Neural crest cell (in vitro differentiated cells): ENCODE measurements around the gene HNRNPD. TPM values are rescaled to one million over a fixed set of nuclear protein-coding genes. Genes with fewer than 3 reads are reported as not detected.
"Not testable (repeated sequence)": the region's sequence is repeated elsewhere in the genome, so short reads cannot be mapped to it uniquely, and the experiment has no call there.

ENCODE experiments used
- DNase-seq: peaks from one replicate; pipeline ENCODE4 v3.0.0; 2021; ENCODE audit warnings: low read depth, mixed read lengths, low spot score
- H3K27ac Mint-ChIP-seq: one replicate; pipeline ENCODE4 v1.8.0; 2021; ENCODE audit warnings: mild to moderate bottlenecking, mixed read lengths; ENCODE audit not compliant: unreplicated experiment
- H3K27me3 Mint-ChIP-seq: 2 replicates; pipeline ENCODE4 v1.8.0; 2021; ENCODE audit warnings: low read depth, mild to moderate bottlenecking, mixed read lengths
- H3K36me3 Mint-ChIP-seq: 2 replicates; pipeline ENCODE4 v1.8.0; 2021; ENCODE audit warnings: low read depth, mild to moderate bottlenecking, mixed read lengths
- H3K4me1 Mint-ChIP-seq: 2 replicates; pipeline ENCODE4 v1.8.0; 2021; ENCODE audit warnings: mixed read lengths
- H3K4me3 Mint-ChIP-seq: one replicate; pipeline ENCODE4 v1.8.0; 2021; ENCODE audit warnings: mild to moderate bottlenecking, mixed read lengths
- H3K9me3 Mint-ChIP-seq: 2 replicates; pipeline ENCODE4 v1.8.0; 2021; ENCODE audit warnings: mixed read lengths
- total RNA-seq: library from RNA; stranded (reverse); gene quantifications from 2 replicates; pipeline ENCODE4 v1.2.1, GENCODE V29; 2021
- TF ChIP-seq, protein P1 (sequence below): fragments of 200-600 bp; sonication (generic); conservative IDR thresholded peaks from 2 replicates; pipeline ENCODE4 v1.5.0; 2021; ENCODE audit warnings: antibody characterized with exemption, mild to moderate bottlenecking

HNRNPD gene
- total RNA-seq, 1 donor from 2014 or later = 610 TPM

DNA sequence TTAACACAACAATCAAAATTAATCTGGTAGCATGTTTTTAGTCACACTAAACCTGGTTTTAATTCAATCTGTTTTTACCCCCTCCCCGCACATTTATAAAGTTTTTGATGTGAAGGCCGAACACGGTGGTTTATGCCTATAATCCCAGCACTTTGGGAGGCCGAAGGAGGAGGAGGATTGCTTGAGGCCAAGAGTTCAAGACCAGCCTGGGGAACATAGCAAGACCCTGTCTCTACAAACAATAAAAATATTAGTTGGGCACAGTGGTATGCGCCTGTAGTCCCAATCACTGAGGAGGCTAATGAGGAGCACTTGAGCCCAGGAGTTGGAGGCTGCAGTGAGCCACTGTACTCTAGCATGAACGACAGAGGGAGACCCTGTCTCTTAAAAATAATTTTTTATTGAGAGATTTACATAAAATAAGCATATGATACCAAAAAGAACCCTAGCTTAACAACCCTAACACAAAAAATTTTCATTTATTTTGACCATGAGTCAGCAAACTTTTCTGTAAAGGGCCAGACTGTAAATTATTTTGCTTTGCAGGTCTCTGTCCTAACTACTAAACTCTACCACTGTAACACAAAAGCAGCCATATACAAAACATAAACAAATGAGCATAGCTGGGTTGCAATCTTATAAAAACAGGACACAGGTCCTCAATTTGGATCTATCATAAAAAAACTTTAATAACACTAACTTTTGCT, 21.5 kb downstream of the HNRNPD start:
- TF ChIP-seq, protein P1, sequence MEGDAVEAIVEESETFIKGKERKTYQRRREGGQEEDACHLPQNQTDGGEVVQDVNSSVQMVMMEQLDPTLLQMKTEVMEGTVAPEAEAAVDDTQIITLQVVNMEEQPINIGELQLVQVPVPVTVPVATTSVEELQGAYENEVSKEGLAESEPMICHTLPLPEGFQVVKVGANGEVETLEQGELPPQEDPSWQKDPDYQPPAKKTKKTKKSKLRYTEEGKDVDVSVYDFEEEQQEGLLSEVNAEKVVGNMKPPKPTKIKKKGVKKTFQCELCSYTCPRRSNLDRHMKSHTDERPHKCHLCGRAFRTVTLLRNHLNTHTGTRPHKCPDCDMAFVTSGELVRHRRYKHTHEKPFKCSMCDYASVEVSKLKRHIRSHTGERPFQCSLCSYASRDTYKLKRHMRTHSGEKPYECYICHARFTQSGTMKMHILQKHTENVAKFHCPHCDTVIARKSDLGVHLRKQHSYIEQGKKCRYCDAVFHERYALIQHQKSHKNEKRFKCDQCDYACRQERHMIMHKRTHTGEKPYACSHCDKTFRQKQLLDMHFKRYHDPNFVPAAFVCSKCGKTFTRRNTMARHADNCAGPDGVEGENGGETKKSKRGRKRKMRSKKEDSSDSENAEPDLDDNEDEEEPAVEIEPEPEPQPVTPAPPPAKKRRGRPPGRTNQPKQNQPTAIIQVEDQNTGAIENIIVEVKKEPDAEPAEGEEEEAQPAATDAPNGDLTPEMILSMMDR = no peak
- H3K36me3 Mint-ChIP-seq = peaks cover 33% of the 10 kb centered on the region
- H3K27ac Mint-ChIP-seq = no peak overlapping the region

DNA sequence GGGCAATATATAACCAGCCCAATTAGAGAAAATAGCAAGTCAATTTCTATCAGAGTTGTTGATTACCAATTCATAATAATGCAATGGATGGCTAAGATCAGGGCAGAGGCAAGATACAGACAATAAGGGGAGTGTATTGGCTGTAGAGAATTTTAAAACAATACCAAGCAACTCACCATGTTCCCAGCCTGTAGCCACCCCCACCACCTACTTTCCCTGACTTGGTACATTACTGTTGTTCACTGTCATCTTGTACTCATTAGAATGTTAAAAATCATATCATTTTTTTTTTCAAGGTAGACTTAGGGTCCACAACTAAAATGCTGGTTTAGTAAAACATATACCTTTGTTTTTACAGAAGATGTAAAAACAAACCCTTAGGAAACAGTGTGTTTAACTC, 27.7 kb downstream of the HNRNPD start:
- H3K9me3 Mint-ChIP-seq = no peaks in the 10 kb centered on the region
- H3K27me3 Mint-ChIP-seq = peaks cover 2% of the 10 kb centered on the region
- peaks cover 5% of the 10 kb centered on the region for H3K4me1 Mint-ChIP-seq
- H3K36me3 Mint-ChIP-seq = peaks cover 14% of the 10 kb centered on the region
- H3K4me3 Mint-ChIP-seq = no peak overlapping the region
- H3K27ac Mint-ChIP-seq = no peak overlapping the region
- TF ChIP-seq, protein P1 = no peak
- DNase-seq = no peak

More for the DNA sequence above, 21.5 kb downstream of the HNRNPD start:
- H3K4me1 Mint-ChIP-seq = peaks cover 5% of the 10 kb centered on the region
- DNase-seq = no peak
- H3K4me3 Mint-ChIP-seq = no peak overlapping the region
- H3K27me3 Mint-ChIP-seq = peaks cover 2% of the 10 kb centered on the region
- H3K9me3 Mint-ChIP-seq = no peaks in the 10 kb centered on the region

DNA sequence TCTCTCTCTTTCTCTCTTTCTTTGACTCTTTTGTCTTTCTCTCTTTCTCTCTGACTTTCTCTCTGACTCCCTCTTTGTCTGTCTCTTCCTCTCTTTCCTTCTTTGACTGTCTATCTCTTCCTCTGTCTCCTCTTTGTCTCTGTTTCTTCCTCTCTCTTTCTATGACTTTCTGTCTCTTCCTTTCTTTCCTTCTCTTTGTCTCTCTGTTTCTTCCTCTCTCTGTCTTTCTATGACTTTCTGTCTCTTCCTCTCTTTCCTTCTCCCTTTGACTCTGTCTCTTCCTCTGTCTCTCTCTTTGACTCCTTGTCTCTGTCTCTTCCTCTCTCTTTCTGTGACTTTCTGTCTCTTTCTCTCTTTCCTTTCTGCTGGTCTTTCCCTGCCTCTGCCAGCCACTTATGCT, 38.7 kb downstream of the HNRNPD start:
- Mint-ChIP-seq H3K36me3 (peaks cover 10% of the 10 kb centered on the region), H3K9me3 (peaks cover 11% of the 10 kb centered on the region), H3K4me1 (no peaks in the 10 kb centered on the region), H3K4me3 (no peak overlapping the region), H3K27ac (no peak overlapping the region), H3K27me3 (no peaks in the 10 kb centered on the region)
- no peak for DNase-seq
- TF ChIP-seq, protein P1 = no peak

DNA sequence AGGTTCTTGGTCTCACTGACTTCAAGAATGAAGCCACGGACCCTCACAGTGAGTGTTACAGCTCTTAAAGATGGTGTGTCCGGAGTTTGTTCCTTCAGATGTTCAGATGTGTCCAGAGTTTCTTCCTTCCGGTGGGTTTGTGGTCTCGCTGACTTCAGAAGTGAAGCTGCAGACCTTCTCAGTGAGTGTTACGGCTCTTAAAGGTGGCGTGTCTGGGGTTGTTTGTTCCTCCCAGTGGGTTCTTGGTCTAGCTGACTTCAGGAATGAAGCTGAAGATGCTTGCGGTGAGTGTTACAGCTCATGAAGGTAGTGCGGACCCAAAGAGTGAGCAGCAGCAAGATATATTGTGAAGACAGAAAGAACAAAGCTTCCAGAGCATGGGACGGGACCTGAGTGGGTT, 40.1 kb downstream of the HNRNPD start:
- not testable (repeated sequence) for H3K4me3 Mint-ChIP-seq

DNA sequence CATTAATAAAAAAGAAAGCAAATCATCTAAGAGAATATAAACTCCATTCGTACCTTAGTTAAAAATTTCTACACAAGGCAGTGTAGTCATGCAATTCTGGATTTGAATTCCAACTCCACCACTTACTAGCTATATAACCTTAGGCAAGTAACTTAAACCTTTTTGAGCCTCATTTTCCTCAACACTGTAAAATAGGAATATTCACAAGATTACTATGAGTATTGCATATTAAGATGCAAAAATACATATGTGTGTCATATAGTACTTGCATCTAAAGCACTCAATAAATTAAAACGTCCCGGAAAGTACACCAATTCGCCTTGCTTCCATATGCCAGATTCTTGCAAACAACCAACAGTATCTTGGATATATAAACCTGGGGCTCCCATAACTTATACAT, 42.0 kb downstream of the HNRNPD start:
- Mint-ChIP-seq H3K36me3 (peaks cover 8% of the 10 kb centered on the region), H3K4me3 (no peak overlapping the region), H3K27ac (no peak overlapping the region), H3K9me3 (peaks cover 6% of the 10 kb centered on the region), H3K27me3 (no peaks in the 10 kb centered on the region), H3K4me1 (no peaks in the 10 kb centered on the region)
- TF ChIP-seq, protein P1 = no peak
- no peak for DNase-seq

More for the DNA sequence above, 40.1 kb downstream of the HNRNPD start:
- DNase-seq, H3K27me3 Mint-ChIP-seq, H3K4me1 Mint-ChIP-seq, H3K27ac Mint-ChIP-seq, H3K9me3 Mint-ChIP-seq: not testable (repeated sequence)
- peaks cover 10% of the 10 kb centered on the region for H3K36me3 Mint-ChIP-seq

DNA sequence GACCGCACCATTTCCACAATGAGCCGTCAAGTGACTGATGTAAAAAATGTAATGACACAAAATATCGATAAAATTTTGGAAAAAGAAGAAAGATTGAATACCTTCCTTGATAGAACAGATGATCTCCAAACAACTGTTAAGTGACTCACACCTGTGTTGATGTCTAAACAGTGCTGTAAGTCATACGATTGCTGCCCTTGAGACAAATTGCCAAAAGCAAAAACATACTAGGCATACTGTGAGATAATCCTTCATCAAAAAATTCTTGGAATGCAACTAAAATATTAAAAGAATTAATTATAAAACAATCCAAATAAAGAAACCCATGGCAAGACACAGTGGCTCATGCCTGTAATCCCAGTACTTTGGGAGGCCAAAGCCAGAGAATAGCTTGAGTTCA, 53.4 kb downstream of the HNRNPD start:
- H3K27ac Mint-ChIP-seq = no peak overlapping the region
- H3K36me3 Mint-ChIP-seq = no peaks in the 10 kb centered on the region
- peaks cover 9% of the 10 kb centered on the region for H3K9me3 Mint-ChIP-seq
- no peak overlapping the region for H3K4me3 Mint-ChIP-seq
- no peaks in the 10 kb centered on the region for H3K4me1 Mint-ChIP-seq
- no peaks in the 10 kb centered on the region for H3K27me3 Mint-ChIP-seq
- TF ChIP-seq, protein P1 = no peak
- no peak for DNase-seq

DNA sequence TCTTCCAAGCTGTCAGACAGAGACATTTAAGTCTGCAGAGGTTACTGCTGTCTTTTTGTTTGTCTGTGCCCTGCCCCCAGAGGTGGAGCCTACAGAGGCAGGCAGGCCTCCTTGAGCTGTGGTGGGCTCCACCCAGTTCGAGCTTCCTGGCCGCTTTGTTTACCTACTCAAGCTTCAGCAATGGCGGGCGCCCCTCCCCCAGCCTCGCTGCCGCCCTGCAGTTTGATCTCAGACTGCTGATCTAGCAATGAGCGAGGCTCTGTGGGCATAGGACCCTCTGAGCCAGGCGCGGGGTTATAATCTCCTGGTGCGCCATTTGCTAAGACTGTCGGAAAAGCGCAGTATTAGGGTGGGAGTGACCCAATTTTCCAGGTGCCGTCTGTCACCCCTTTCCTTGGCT, 70.7 kb downstream of the HNRNPD start:
- H3K27me3 Mint-ChIP-seq, H3K4me3 Mint-ChIP-seq, DNase-seq, H3K4me1 Mint-ChIP-seq, H3K9me3 Mint-ChIP-seq, H3K27ac Mint-ChIP-seq, H3K36me3 Mint-ChIP-seq: not testable (repeated sequence)
